H9 (cell line): ENCODE measurements around the gene HNRNPK. TPM values are rescaled to one million over a fixed set of nuclear protein-coding genes. Genes with fewer than 3 reads are reported as not detected.
A peak's percentile ranks its signal among the peaks of the same experiment; 100 is the strongest.

Experiments used
- DNase-seq: peaks from one replicate; pipeline ENCODE4 v3.0.0-alpha.2; 2017
- H2AFZ ChIP-seq: one replicate; pipeline ENCODE4 v1.6.1; 2013; ENCODE audit warnings: mild to moderate bottlenecking, low read length, control low read depth, moderate library complexity
- H2AK5ac ChIP-seq: 2 replicates; pipeline ENCODE4 v1.6.1; 2013; ENCODE audit warnings: low read length, control low read depth, mixed read lengths; ENCODE audit not compliant: insufficient read length
- H2BK120ac ChIP-seq: one replicate; pipeline ENCODE4 v1.6.1; 2013; ENCODE audit warnings: low read depth, mild to moderate bottlenecking, low read length, control low read depth, inconsistent platforms; ENCODE audit not compliant: poor library complexity, severe bottlenecking
- H2BK12ac ChIP-seq: 2 replicates; pipeline ENCODE4 v1.6.1; 2013; ENCODE audit warnings: low read length, control low read depth, mixed read lengths, low read depth; ENCODE audit not compliant: insufficient read length
- H2BK15ac ChIP-seq: 2 replicates; pipeline ENCODE4 v1.6.1; 2013; ENCODE audit warnings: low read depth, low read length, control low read depth
- H2BK20ac ChIP-seq: one replicate; pipeline ENCODE4 v1.6.1; 2013; ENCODE audit warnings: low read depth, mild to moderate bottlenecking, low read length, control low read depth, inconsistent platforms; ENCODE audit not compliant: poor library complexity, severe bottlenecking
- H2BK5ac ChIP-seq: 2 replicates; pipeline ENCODE4 v1.6.1; 2013; ENCODE audit warnings: low read length, control low read depth, mixed read lengths; ENCODE audit not compliant: insufficient read length
- H3K14ac ChIP-seq: 2 replicates; pipeline ENCODE4 v1.6.1; 2013; ENCODE audit warnings: low read length, control low read depth; ENCODE audit not compliant: insufficient read depth
- H3K18ac ChIP-seq: 2 replicates; pipeline ENCODE4 v1.6.1; 2013; ENCODE audit warnings: low read depth, mild to moderate bottlenecking, mixed read lengths, low read length, control low read depth; ENCODE audit not compliant: insufficient read length
- H3K23ac ChIP-seq: 2 replicates; pipeline ENCODE4 v1.6.1; 2013; ENCODE audit warnings: low read length, control low read depth, mixed read lengths, low read depth; ENCODE audit not compliant: insufficient read length
- H3K23me2 ChIP-seq: 2 replicates; pipeline ENCODE4 v1.6.1; 2013; ENCODE audit warnings: low read depth, mild to moderate bottlenecking, mixed read lengths, low read length, control low read depth; ENCODE audit not compliant: insufficient read length, poor library complexity, severe bottlenecking
- H3K27ac ChIP-seq: 2 replicates; pipeline ENCODE4 v1.5.1; 2013; ENCODE audit warnings: low read length, control low read depth, mixed read lengths, low read depth; ENCODE audit not compliant: insufficient read length
- H3K27me3 ChIP-seq: 2 replicates; pipeline ENCODE4 v1.6.1; 2013; ENCODE audit warnings: low read length, control low read depth, inconsistent platforms; ENCODE audit not compliant: insufficient read depth
- H3K4ac ChIP-seq: 2 replicates; pipeline ENCODE4 v1.6.1; 2013; ENCODE audit warnings: low read depth, mild to moderate bottlenecking, control low read depth, inconsistent platforms, low read length, moderate library complexity
- H3K4me1 ChIP-seq: 2 replicates; pipeline ENCODE4 v1.6.1; 2013; ENCODE audit warnings: low read length, control low read depth, inconsistent platforms; ENCODE audit not compliant: insufficient read depth
- H3K4me2 ChIP-seq: 2 replicates; pipeline ENCODE4 v1.6.1; 2013; ENCODE audit warnings: low read length, control low read depth, mixed read lengths; ENCODE audit not compliant: insufficient read length, insufficient read depth
- H3K56ac ChIP-seq: 2 replicates; pipeline ENCODE4 v1.6.1; 2013; ENCODE audit warnings: low read depth, mild to moderate bottlenecking, mixed read lengths, low read length, control low read depth; ENCODE audit not compliant: insufficient read length
- H3K79me1 ChIP-seq: 2 replicates; pipeline ENCODE4 v1.6.1; 2013; ENCODE audit warnings: low read depth, mild to moderate bottlenecking, moderate library complexity, low read length, control low read depth, inconsistent platforms; ENCODE audit not compliant: insufficient read depth, poor library complexity, severe bottlenecking
- H3K79me2 ChIP-seq: 2 replicates; pipeline ENCODE4 v1.6.1; 2013; ENCODE audit warnings: low read length, control low read depth, inconsistent platforms; ENCODE audit not compliant: insufficient read depth
- H3K9ac ChIP-seq: 2 replicates; pipeline ENCODE4 v1.6.1; 2013; ENCODE audit warnings: low read length, control low read depth, mixed read lengths; ENCODE audit not compliant: insufficient read length; ENCODE audit errors: extremely low read depth
- H3K9me3 ChIP-seq: one replicate; pipeline ENCODE4 v1.6.1; 2013; ENCODE audit warnings: low read depth, low read length, inconsistent platforms; ENCODE audit not compliant: control insufficient read depth
- H3T11ph ChIP-seq: one replicate; pipeline ENCODE4 v1.6.1; 2013; ENCODE audit warnings: mild to moderate bottlenecking, low read length, control low read depth, inconsistent platforms
- H4K20me1 ChIP-seq: one replicate; pipeline ENCODE4 v1.6.1; 2013; ENCODE audit not compliant: control insufficient read depth, insufficient read length, insufficient read depth
- H4K5ac ChIP-seq: 2 replicates; pipeline ENCODE4 v1.6.1; 2013; ENCODE audit warnings: low read depth, mild to moderate bottlenecking, mixed read lengths, low read length, control low read depth; ENCODE audit not compliant: insufficient read length
- H4K8ac ChIP-seq: replicated peaks from 2 replicates; pipeline ENCODE4 v1.6.1; 2013; ENCODE audit warnings: low read length, control low read depth, mixed read lengths, low read depth; ENCODE audit not compliant: insufficient read length
- H4K91ac ChIP-seq: 2 replicates; pipeline ENCODE4 v1.6.1; 2013; ENCODE audit warnings: low read depth, mild to moderate bottlenecking, moderate library complexity, mixed read lengths, low read length, control low read depth; ENCODE audit not compliant: insufficient read length
- H3K27ac Mint-ChIP-seq, 3 experiments: 2 replicates in 2 of 3; 3 replicates in 1 of 3; pipeline ENCODE4 v1.8.0; 2020 to 2021; ENCODE audit warnings: mixed read lengths in 3 of 3, mild to moderate bottlenecking in 1 of 3, moderate library complexity in 1 of 3
- H3K27me3 Mint-ChIP-seq: 2 replicates; pipeline ENCODE4 v1.8.0; 2021; ENCODE audit warnings: low read depth, mild to moderate bottlenecking, moderate library complexity, mixed read lengths
- H3K36me3 Mint-ChIP-seq, 3 experiments: 2 replicates in 2 of 3; 3 replicates in 1 of 3; pipeline ENCODE4 v1.8.0; 2020 to 2021; ENCODE audit warnings: low read depth in 3 of 3, mixed read lengths in 3 of 3; ENCODE audit not compliant: insufficient read depth in 1 of 3
- H3K4me1 Mint-ChIP-seq, 2 experiments: 2 replicates each; pipeline ENCODE4 v1.8.0; 2020; ENCODE audit warnings: mixed read lengths in 2 of 2
- H3K4me3 Mint-ChIP-seq, 2 experiments: 2 replicates in 1 of 2; 3 replicates in 1 of 2; pipeline ENCODE4 v1.8.0; 2020 to 2021; ENCODE audit warnings: mild to moderate bottlenecking in 2 of 2, mixed read lengths in 2 of 2, moderate library complexity in 1 of 2
- H3K9me3 Mint-ChIP-seq, 2 experiments: 2 replicates in 1 of 2; 3 replicates in 1 of 2; pipeline ENCODE4 v1.8.0; 2020; ENCODE audit warnings: mild to moderate bottlenecking in 2 of 2, mixed read lengths in 2 of 2, moderate library complexity in 1 of 2
- CTCF ChIP-seq: fragments of 200-600 bp; sonication (generic); conservative IDR thresholded peaks from 3 replicates; pipeline ENCODE4 v1.8.0; 2021; ENCODE audit warnings: antibody characterized with exemption, mild to moderate bottlenecking
- WGBS: extraction: QIAGEN DNeasy Blood & Tissue Kit; methylation state at CpG from one replicate; pipeline ENCODE4 v1.1.7; 2013; ENCODE audit warnings: missing lambda C conversion rate, low lambda C conversion rate, mixed read lengths; ENCODE audit not compliant: insufficient read length; ENCODE audit errors: extremely low coverage; 5-methylcytosine and 5-hydroxymethylcytosine counted together
- total RNA-seq: library from RNA; stranded (reverse); gene quantifications from 2 replicates; pipeline ENCODE4 v1.2.1, GENCODE V29; 2021

HNRNPK gene
- total RNA-seq, 1 experiment from 2014 or later: 790 TPM

- Mint-ChIP-seq H3K4me3 (no peak overlapping the region; a peak in 1 of 5 replicates), H3K9me3 (no peaks in the 10 kb centered on the region), H3K4me1 (peaks cover 19 to 22% of the 10 kb centered on the region in 2 experiments), H3K36me3 (peaks cover 14 to 31% (median 23%) of the 10 kb centered on the region in 3 experiments), H3K27me3 (no peaks in the 10 kb centered on the region), H3K27ac (peak overlapping the region in 1 of 3 experiments; percentile 76; a peak in 3 of 7 replicates)
- H3K79me2 ChIP-seq: peaks cover 11% of the 10 kb centered on the region; the same call in 1 of the 2 replicates
- H3K27ac ChIP-seq: no peak overlapping the region
- H3K23me2 ChIP-seq: no peaks in the 10 kb centered on the region
- H2AK5ac ChIP-seq: no peak overlapping the region
- no peak overlapping the region for H3K23ac ChIP-seq
- H2AFZ ChIP-seq: no peak overlapping the region
- H2BK20ac ChIP-seq: no peak overlapping the region
- WGBS: no CpG with 5 or more reads among the region's 11 CpGs
- H3K18ac ChIP-seq: no peak overlapping the region
- no peak overlapping the region for H2BK120ac ChIP-seq
- H3T11ph ChIP-seq: no peak overlapping the region
- no peak for TF ChIP-seq CTCF
- no peaks in the 10 kb centered on the region for H3K9me3 ChIP-seq
- H3K4ac ChIP-seq: no peak overlapping the region
- no peak overlapping the region for H2BK5ac ChIP-seq
- no peak overlapping the region for H2BK12ac ChIP-seq
- H3K79me1 ChIP-seq: peaks cover 4% of the 10 kb centered on the region
- H4K5ac ChIP-seq: no peak overlapping the region
- H3K4me2 ChIP-seq: no peak overlapping the region
- H2BK15ac ChIP-seq: no peak overlapping the region
- no peak overlapping the region for H4K91ac ChIP-seq
- no peak overlapping the region for H3K9ac ChIP-seq
- H4K20me1 ChIP-seq: no peaks in the 10 kb centered on the region
- H3K4me1 ChIP-seq: no peaks in the 10 kb centered on the region
- no peak for DNase-seq
- H4K8ac ChIP-seq: no peak overlapping the region
- H3K56ac ChIP-seq: no peak overlapping the region
- no peaks in the 10 kb centered on the region for H3K27me3 ChIP-seq
- no peak overlapping the region for H3K14ac ChIP-seq
Observed at GRCh38 chr9:83986765-83987401, 6.9 kb upstream of the HNRNPK start.
